B cell (primary cell): Measurements from ENCODE around the gene ALDH1B1. TPM values are rescaled to one million over a fixed set of nuclear protein-coding genes. Genes with fewer than 3 reads are reported as not detected.

Experiments used
- ATAC-seq: fragments of 200-7000 bp; cut with Tn5 transposase; one replicate; pipeline ENCODE4 v1.10.0; 2021; ENCODE audit warnings: low read depth, mild to moderate bottlenecking, moderate number of reproducible peaks, moderate library complexity
- CTCF ChIA-PET: fragments of 350-600 bp; sonication (Branson Sonifier 250); formaldehyde crosslinking; loops from one replicate; lab custom pipeline; 2021; ENCODE audit warnings: antibody characterized with exemption, inconsistent platforms; lab: Charles Lee
- POLR2A ChIA-PET: fragments of 350-600 bp; sonication (Branson Sonifier 250); formaldehyde crosslinking; loops from one replicate; lab custom pipeline; 2021; ENCODE audit warnings: antibody characterized with exemption; lab: Charles Lee
- DNase-seq: peaks from one replicate; pipeline ENCODE4 v3.0.0; 2013
- H2AFZ ChIP-seq: 2 replicates; pipeline ENCODE4 v1.6.1; 2012; ENCODE audit warnings: mild to moderate bottlenecking, low read depth, low read length; ENCODE audit not compliant: insufficient read depth, poor library complexity, severe bottlenecking
- H3K27ac ChIP-seq, 2 donors: 1 replicate in 1 of 2; 2 replicates in 1 of 2; pipeline ENCODE4 v1.5.1; 2012 to 2013; ENCODE audit warnings: low read length in 2 of 2, mild to moderate bottlenecking in 2 of 2, moderate library complexity in 1 of 2
- H3K27me3 ChIP-seq, 4 experiments: fragments of 200-600 bp in 1 of 4; sonication (generic) in 1 of 4; replicated peaks in 1 of 4; 1 replicate in 2 of 4; 2 replicates in 2 of 4; pipeline versions ENCODE4 v1.6.1 to v1.7.0; 2013 to 2016; ENCODE audit warnings: low read length in 3 of 4, mild to moderate bottlenecking in 2 of 4, mixed read lengths in 1 of 4, moderate library complexity in 1 of 4; ENCODE audit not compliant: insufficient read depth in 4 of 4, control insufficient read depth in 3 of 4; ENCODE audit errors: control extremely low read depth in 1 of 4
- H3K36me3 ChIP-seq, 2 experiments: replicated peaks in 1 of 2; 1 replicate in 1 of 2; 2 replicates in 1 of 2; pipeline versions ENCODE4 v1.6.1 to v1.7.1; 2013; ENCODE audit warnings: low read length in 1 of 2; ENCODE audit not compliant: insufficient read depth in 2 of 2, control insufficient read depth in 1 of 2; ENCODE audit errors: control extremely low read depth in 1 of 2, extremely low read depth in 1 of 2
- H3K4me1 ChIP-seq, 2 donors: fragments of 200-600 bp in 1 of 2; sonication (generic) in 1 of 2; 1 replicate in 1 of 2; 2 replicates in 1 of 2; pipeline versions ENCODE4 v1.5.1 to v1.6.1; 2013 to 2017; ENCODE audit warnings: low read length in 2 of 2; ENCODE audit not compliant: control insufficient read depth in 2 of 2, insufficient read depth in 2 of 2
- H3K4me2 ChIP-seq: replicated peaks from 2 replicates; pipeline ENCODE3; 2012; ENCODE audit warnings: mild to moderate bottlenecking, low read depth, low read length; ENCODE audit not compliant: poor library complexity, severe bottlenecking
- H3K4me3 ChIP-seq, 5 experiments: fragments of 200-600 bp in 1 of 5; sonication (generic) in 1 of 5; 1 replicate in 3 of 5; 2 replicates in 2 of 5; pipeline versions ENCODE4 v1.5.1 to v1.7.0; 2011 to 2016; ENCODE audit warnings: low read length in 4 of 5, mild to moderate bottlenecking in 4 of 5, low read depth in 2 of 5, control low read depth in 1 of 5, moderate library complexity in 1 of 5; ENCODE audit not compliant: insufficient read depth in 1 of 5; ENCODE audit errors: control extremely low read depth in 1 of 5, extremely low read depth in 1 of 5
- H3K79me2 ChIP-seq: fragments of 200-600 bp; sonication (generic); one replicate; pipeline ENCODE4 v1.6.0; 2016; ENCODE audit warnings: low read length; ENCODE audit not compliant: control insufficient read depth, insufficient read depth
- H3K9ac ChIP-seq: fragments of 200-600 bp; sonication (generic); 2 replicates; pipeline ENCODE4 v1.6.1; 2017; ENCODE audit warnings: mild to moderate bottlenecking, low read length, moderate library complexity
- H3K9me3 ChIP-seq, 3 donors: one replicate each; pipeline versions ENCODE4 v1.6.1 to v1.7.1; 2013; ENCODE audit warnings: low read length in 2 of 3; ENCODE audit not compliant: control insufficient read depth in 2 of 3, insufficient read depth in 1 of 3; ENCODE audit errors: control extremely low read depth in 1 of 3
- H4K20me1 ChIP-seq: 2 replicates; pipeline ENCODE4 v1.6.0; 2012; ENCODE audit warnings: mild to moderate bottlenecking, low read length; ENCODE audit not compliant: insufficient read depth, control insufficient read depth, poor library complexity, severe bottlenecking
- H3K27ac Mint-ChIP-seq: one replicate; pipeline ENCODE4 v1.8.0; 2021; ENCODE audit warnings: mixed read lengths
- H3K27me3 Mint-ChIP-seq: one replicate; pipeline ENCODE4 v1.8.0; 2021; ENCODE audit warnings: mixed read lengths
- H3K4me1 Mint-ChIP-seq: one replicate; pipeline ENCODE4 v1.8.0; 2021; ENCODE audit warnings: mixed read lengths
- H3K4me3 Mint-ChIP-seq: one replicate; pipeline ENCODE4 v1.8.0; 2021; ENCODE audit warnings: mixed read lengths
- H3K9me3 Mint-ChIP-seq: one replicate; pipeline ENCODE4 v1.8.0; 2022; ENCODE audit warnings: mixed read lengths; ENCODE audit not compliant: insufficient read depth
- EZH2 ChIP-seq: IDR thresholded peaks from 2 replicates; pipeline ENCODE4 v1.6.1; 2012; ENCODE audit warnings: borderline replicate concordance, low read depth, mild to moderate bottlenecking, moderate library complexity, low read length; ENCODE audit not compliant: insufficient read depth, poor library complexity, severe bottlenecking
- WGBS: methylation state at CpG from one replicate; pipeline ENCODE4 v1.1.5; 2013; ENCODE audit warnings: missing lambda C conversion rate; ENCODE audit not compliant: insufficient coverage; 5-methylcytosine and 5-hydroxymethylcytosine counted together
- intact Hi-C: fragments of 100-400 bp; cut with micrococcal nuclease; formaldehyde crosslinking; loops from one replicate; pipeline ENCODE4 v1.10.0; 2022
- polyA plus RNA-seq: library from polyadenylated mRNA; depleted of rRNA; stranded (reverse); fragments of >200 nt; gene quantifications from 2 replicates; pipeline ENCODE4 v1.2.3, GENCODE V29; 2012
- total RNA-seq, 2 donors: library from RNA; stranded (reverse); fragments of 120-200 nt in 1 of 2; gene quantifications; 1 replicate in 1 of 2; 2 replicates in 1 of 2; pipeline versions ENCODE4 v1.2.3 to v1.2.4, GENCODE V29; 2013 to 2022
- TF ChIP-seq, protein P1 (sequence below): fragments of 200-600 bp; IDR thresholded peaks from one replicate; pipeline ENCODE4 v1.8.0; 2022; ENCODE audit warnings: antibody characterized with exemption, mild to moderate bottlenecking

Gene ALDH1B1
- total and polyA plus RNA-seq, 2 donors (not counting 1 experiment from before 2014, with no cell fraction given): 0.81 to 4.8 TPM

DNA sequence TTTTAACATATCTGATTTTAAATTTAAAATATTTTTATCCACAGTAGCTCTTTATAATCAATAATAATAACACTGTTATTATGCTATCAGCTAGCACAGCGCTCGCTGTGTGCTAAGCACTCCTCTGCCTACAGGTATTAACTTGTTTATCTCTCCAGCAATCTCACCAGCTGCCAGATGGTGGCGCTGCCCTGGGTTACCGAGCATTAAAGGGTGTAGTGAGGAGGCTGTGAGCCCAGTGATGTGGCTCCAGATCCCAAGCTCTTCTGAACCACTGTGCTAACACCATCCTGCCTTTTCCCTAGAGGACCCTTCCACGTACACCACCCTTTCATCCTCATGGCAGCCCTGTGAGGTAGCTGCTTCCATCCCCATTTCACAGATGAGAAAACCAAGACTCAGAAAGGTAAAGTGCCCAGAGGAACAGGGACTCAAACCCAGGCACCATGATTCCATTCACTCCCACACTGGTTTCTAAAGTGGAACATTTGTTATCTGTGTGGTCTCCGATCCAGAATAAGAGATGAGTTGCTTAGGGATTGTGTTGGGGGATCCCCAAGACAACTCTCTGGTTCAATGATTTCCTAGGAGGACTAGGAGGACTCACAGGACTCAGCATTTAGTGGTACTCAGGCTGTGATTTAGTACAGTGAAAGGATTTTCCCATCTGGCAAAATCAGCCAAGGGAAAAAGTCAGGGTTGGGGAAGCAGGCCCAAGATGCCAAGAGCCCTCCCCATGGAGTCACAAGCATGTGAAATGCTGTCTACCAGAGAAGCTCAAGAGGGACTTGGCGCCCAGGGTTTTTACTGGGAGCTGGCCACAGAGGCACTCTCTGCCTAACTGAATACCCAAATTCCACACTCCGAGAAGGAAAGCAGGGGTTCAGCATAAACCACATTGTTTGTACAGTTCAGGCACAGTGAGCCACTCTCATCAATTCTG lies 24.8 kb downstream of the ALDH1B1 start:
- Histone ChIP-seq H2AFZ (no peak overlapping the region), H3K27me3 (peaks cover 0 to 22% (median 0%) of the 10 kb centered on the region in 4 experiments), H3K4me2 (no peak overlapping the region), H3K27ac (no peak overlapping the region), H3K79me2 (no peaks in the 10 kb centered on the region), H3K36me3 (no peaks in the 10 kb centered on the region), H3K4me3 (no peak overlapping the region), H3K9me3 (peaks cover 0 to 3% (median 0%) of the 10 kb centered on the region in 3 donors), H3K9ac (no peak overlapping the region), H3K4me1 (no peaks in the 10 kb centered on the region), H4K20me1 (no peaks in the 10 kb centered on the region)
- Mint-ChIP-seq H3K27me3 (peaks cover 50% of the 10 kb centered on the region), H3K27ac (no peak overlapping the region), H3K4me3 (no peak overlapping the region), H3K4me1 (no peaks in the 10 kb centered on the region), H3K9me3 (no peaks in the 10 kb centered on the region)
- no peak for ATAC-seq
- 93% methylated on average over 5 of the region's 8 CpGs for WGBS
- TF ChIP-seq, protein P1, sequence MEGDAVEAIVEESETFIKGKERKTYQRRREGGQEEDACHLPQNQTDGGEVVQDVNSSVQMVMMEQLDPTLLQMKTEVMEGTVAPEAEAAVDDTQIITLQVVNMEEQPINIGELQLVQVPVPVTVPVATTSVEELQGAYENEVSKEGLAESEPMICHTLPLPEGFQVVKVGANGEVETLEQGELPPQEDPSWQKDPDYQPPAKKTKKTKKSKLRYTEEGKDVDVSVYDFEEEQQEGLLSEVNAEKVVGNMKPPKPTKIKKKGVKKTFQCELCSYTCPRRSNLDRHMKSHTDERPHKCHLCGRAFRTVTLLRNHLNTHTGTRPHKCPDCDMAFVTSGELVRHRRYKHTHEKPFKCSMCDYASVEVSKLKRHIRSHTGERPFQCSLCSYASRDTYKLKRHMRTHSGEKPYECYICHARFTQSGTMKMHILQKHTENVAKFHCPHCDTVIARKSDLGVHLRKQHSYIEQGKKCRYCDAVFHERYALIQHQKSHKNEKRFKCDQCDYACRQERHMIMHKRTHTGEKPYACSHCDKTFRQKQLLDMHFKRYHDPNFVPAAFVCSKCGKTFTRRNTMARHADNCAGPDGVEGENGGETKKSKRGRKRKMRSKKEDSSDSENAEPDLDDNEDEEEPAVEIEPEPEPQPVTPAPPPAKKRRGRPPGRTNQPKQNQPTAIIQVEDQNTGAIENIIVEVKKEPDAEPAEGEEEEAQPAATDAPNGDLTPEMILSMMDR: peak; percentile 57
- no peak for TF ChIP-seq EZH2
- intact Hi-C loops: no loop called here
- POLR2A ChIA-PET: no interaction called here
- CTCF ChIA-PET: interaction anchor here (1.1 kb wide), 1 partner anchor 15 kb away, joined by 3 read pairs; no protein-coding TSS in a partner anchor
- DNase-seq: no peak

DNA sequence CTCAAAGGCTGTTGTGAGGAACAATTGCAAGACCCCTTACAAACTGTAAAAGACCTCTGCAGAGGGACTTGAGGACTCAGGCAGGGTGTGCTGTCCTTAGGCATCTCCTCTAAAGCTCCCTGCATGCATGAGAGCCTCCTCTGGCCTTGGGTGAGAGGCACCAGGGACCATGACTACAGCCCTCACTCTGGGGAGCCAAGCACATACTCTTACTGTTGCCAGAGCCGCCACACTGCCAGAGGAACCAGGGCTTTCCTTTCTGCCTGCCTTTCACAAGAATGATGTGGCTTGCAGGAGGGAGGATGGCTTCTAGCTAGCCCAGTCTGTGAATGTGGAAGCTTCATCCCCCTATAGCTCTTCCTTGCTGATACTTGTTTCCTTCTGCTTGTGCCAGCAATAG lies 25.9 kb downstream of the ALDH1B1 start:
- no peak overlapping the region for H3K9ac ChIP-seq
- H3K4me2 ChIP-seq: no peak overlapping the region
- no CpG with 5 or more reads among the region's 1 CpG for WGBS
- no peak for DNase-seq
- H3K4me1 Mint-ChIP-seq: no peaks in the 10 kb centered on the region
- H2AFZ ChIP-seq: no peak overlapping the region
- no peak for ATAC-seq
- H3K4me3 ChIP-seq: no peak overlapping the region
- CTCF ChIA-PET: interaction anchor here (1.1 kb wide), 1 partner anchor 14 kb away, joined by 3 read pairs; no protein-coding TSS in a partner anchor
- peaks cover 0 to 3% (median 0%) of the 10 kb centered on the region in 3 donors for H3K9me3 ChIP-seq
- peaks cover 61% of the 10 kb centered on the region for H3K27me3 Mint-ChIP-seq
- H3K79me2 ChIP-seq: no peaks in the 10 kb centered on the region
- H3K9me3 Mint-ChIP-seq: no peaks in the 10 kb centered on the region
- intact Hi-C loops: no loop called here
- H3K27ac ChIP-seq: no peak overlapping the region
- H3K4me1 ChIP-seq: no peaks in the 10 kb centered on the region
- H4K20me1 ChIP-seq: no peaks in the 10 kb centered on the region
- peaks cover 0 to 32% (median 3%) of the 10 kb centered on the region in 4 experiments for H3K27me3 ChIP-seq
- POLR2A ChIA-PET: no interaction called here
- H3K4me3 Mint-ChIP-seq: no peak overlapping the region
- H3K36me3 ChIP-seq: no peaks in the 10 kb centered on the region
- no peak overlapping the region for H3K27ac Mint-ChIP-seq
- TF ChIP-seq, protein P1: no peak
- no peak for TF ChIP-seq EZH2
